Measurements from ENCODE around the gene IL20. TPM values are rescaled to one million over a fixed set of nuclear protein-coding genes. Genes with fewer than 3 reads are reported as not detected.

Gene IL20
- total RNA-seq, 1 experiment from 2014 or later = not detected

Other genes starting within 250 kb of the IL20 start
- gene DYRK3, start 230.1 kb upstream of the IL20 start, total RNA-seq (2014; rRNA removed; shearing (Covaris generic)) = 0.31 and 0.36 TPM in 2 replicates
- 41.9 and 50.4 TPM in 2 replicates for gene MAPKAPK2, start 180.7 kb upstream of the IL20 start, total RNA-seq (2014; rRNA removed; shearing (Covaris generic))
- gene IL19, start 94.8 kb upstream of the IL20 start, total RNA-seq (2014; rRNA removed; shearing (Covaris generic)) = not detected in 2 replicates
- not detected in 2 replicates for gene IL10, start 93.1 kb upstream of the IL20 start, total RNA-seq (2014; rRNA removed; shearing (Covaris generic))
- gene IL24, start 31.8 kb downstream of the IL20 start, total RNA-seq (2014; rRNA removed; shearing (Covaris generic)) = not detected in 2 replicates
- 0.08 and 3.2 TPM in 2 replicates for gene FCMR, start 56.3 kb downstream of the IL20 start, total RNA-seq (2014; rRNA removed; shearing (Covaris generic))
- 1.4 and 1.5 TPM in 2 replicates for gene PIGR, start 80.8 kb downstream of the IL20 start, total RNA-seq (2014; rRNA removed; shearing (Covaris generic))
- gene FCAMR, start 104.8 kb downstream of the IL20 start, total RNA-seq (2014; rRNA removed; shearing (Covaris generic)) = 0.03 and 0.18 TPM in 2 replicates
- 45.7 and 47.1 TPM in 2 replicates for gene C1orf116, start 167.1 kb downstream of the IL20 start, total RNA-seq (2014; rRNA removed; shearing (Covaris generic))
- 14.3 and 16.2 TPM in 2 replicates for gene YOD1, start 185.6 kb downstream of the IL20 start, total RNA-seq (2014; rRNA removed; shearing (Covaris generic))
- gene PFKFB2, start 187.7 kb downstream of the IL20 start, total RNA-seq (2014; rRNA removed; shearing (Covaris generic)) = 11.6 and 13.9 TPM in 2 replicates
- gene C4BPB, start 223.2 kb downstream of the IL20 start, total RNA-seq (2014; rRNA removed; shearing (Covaris generic)) = 8.4 and 13.7 TPM in 2 replicates
- gene C4BPA, start 238.6 kb downstream of the IL20 start, total RNA-seq (2014; rRNA removed; shearing (Covaris generic)) = 0.18 and 1.1 TPM in 2 replicates

Measured in HT-29 (cell line).